Adipocyte (in vitro differentiated cells): ENCODE results near the gene FOSL1.

ENCODE experiments used
- DNase-seq: peaks from one replicate; pipeline ENCODE4 v3.0.0-alpha.2; 2015; ENCODE audit warnings: low read depth
- H3K27me3 ChIP-seq: replicated peaks from 2 replicates; pipeline ENCODE4 v1.7.0; 2013; ENCODE audit warnings: mild to moderate bottlenecking, low read length, moderate library complexity; ENCODE audit not compliant: control insufficient read depth, insufficient read depth
- H3K36me3 ChIP-seq: 2 replicates; pipeline ENCODE4 v1.7.0; 2013; ENCODE audit warnings: low read length, mild to moderate bottlenecking, moderate library complexity; ENCODE audit not compliant: control insufficient read depth, insufficient read depth, severe bottlenecking
- H3K4me1 ChIP-seq: 2 replicates; pipeline ENCODE4 v1.7.0; 2013; ENCODE audit warnings: mild to moderate bottlenecking, low read length, moderate library complexity; ENCODE audit not compliant: control insufficient read depth, insufficient read depth
- H3K4me3 ChIP-seq: 2 replicates; pipeline ENCODE4 v1.7.0; 2013; ENCODE audit warnings: mild to moderate bottlenecking, low read length, moderate library complexity
- H3K9ac ChIP-seq: 2 replicates; pipeline ENCODE4 v1.7.0; 2013; ENCODE audit warnings: mild to moderate bottlenecking, low read length, moderate library complexity
- H3K9me3 ChIP-seq: 2 replicates; pipeline ENCODE4 v1.7.0; 2013; ENCODE audit warnings: mild to moderate bottlenecking, low read length, moderate library complexity; ENCODE audit not compliant: control insufficient read depth

FOSL1 gene

DNA sequence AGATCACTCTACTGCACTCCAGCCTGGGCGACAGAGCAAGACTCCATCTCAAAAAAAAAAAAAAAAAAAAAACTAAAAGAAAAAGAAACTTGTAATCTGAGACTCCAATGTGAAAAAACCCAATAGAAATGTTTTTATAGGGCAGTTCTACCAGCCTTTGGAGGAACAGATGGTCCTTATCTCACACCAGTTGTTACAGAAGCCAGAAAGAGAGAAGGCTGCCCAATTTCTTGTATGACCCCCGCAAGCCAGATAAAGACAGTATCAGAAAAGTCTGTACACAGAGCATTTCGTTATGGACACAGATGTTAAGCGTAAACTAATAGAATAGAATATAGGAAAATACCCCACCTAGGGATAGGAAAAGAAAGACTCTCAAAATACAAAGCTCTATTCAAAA is 33.8 kb upstream of the FOSL1 start:
- Histone ChIP-seq H3K4me3 (no peak overlapping the region), H3K9ac (no peak overlapping the region), H3K36me3 (no peaks in the 10 kb centered on the region), H3K4me1 (peaks cover 12% of the 10 kb centered on the region), H3K9me3 (no peaks in the 10 kb centered on the region), H3K27me3 (no peaks in the 10 kb centered on the region)
- peak; percentile 19 for DNase-seq

DNA sequence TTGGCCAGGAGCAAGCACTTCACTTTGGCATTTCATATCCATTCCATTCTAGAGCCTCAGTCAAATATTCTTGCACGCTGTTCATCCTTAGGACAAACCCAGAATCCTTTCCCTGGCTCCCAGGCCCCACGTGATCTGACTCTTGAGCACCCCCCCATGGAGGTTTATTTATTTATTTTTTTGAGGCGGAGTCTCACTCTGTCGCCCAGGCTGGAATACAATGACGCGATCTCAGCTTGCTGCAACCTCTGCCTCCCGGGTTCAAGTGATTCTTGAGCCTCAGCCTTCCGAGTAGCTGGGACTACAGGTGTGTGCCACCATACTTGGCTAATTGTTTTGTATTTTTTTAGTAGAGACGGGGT is 32.4 kb upstream of the FOSL1 start:
- no peak overlapping the region for H3K9ac ChIP-seq
- no peak overlapping the region for H3K4me3 ChIP-seq
- H3K36me3 ChIP-seq = no peaks in the 10 kb centered on the region
- H3K27me3 ChIP-seq = no peaks in the 10 kb centered on the region
- peak; percentile 21 for DNase-seq
- H3K9me3 ChIP-seq = no peaks in the 10 kb centered on the region
- peaks cover 12% of the 10 kb centered on the region for H3K4me1 ChIP-seq

DNA sequence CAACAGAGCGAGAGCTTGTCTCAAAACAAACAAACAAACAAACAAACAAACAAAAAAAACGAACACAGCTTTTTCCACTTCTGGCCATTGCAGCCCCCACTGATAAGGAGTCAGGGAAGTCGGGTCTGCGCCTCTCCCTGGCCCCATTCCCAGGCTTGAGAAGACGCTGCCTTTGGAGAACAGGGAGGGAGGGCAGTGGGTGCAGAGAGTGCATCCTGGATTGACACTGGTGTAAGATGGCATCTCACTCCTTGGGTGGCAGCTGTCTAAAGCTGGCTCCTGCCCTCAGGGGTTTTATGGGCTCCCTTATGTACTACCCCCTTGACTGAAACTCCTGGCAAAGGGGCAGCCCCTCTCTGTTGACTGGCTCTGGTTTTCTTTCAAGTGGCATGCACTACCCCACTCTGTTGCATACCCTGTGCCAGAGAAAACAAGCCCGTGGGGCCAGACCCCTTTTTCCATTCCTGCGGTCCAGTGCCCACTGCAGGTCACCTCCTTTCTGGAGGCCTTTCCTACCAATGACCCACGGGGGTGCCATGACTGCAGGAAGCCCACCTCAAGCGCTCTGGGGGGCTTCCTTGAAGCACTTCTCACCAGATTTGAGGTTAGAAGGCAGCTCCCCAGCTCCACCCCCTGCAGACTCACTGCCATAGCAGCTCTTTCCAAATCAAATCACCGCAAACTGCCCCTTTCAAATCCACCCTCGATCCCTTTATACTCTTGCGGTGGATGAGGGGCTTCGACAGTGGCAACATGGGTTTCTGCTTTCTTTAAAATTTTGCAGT is 31.8 kb upstream of the FOSL1 start:
- Histone ChIP-seq H3K9ac (no peak overlapping the region), H3K4me1 (peaks cover 12% of the 10 kb centered on the region), H3K4me3 (no peak overlapping the region), H3K9me3 (no peaks in the 10 kb centered on the region), H3K27me3 (no peaks in the 10 kb centered on the region), H3K36me3 (no peaks in the 10 kb centered on the region)
- DNase-seq = no peak

DNA sequence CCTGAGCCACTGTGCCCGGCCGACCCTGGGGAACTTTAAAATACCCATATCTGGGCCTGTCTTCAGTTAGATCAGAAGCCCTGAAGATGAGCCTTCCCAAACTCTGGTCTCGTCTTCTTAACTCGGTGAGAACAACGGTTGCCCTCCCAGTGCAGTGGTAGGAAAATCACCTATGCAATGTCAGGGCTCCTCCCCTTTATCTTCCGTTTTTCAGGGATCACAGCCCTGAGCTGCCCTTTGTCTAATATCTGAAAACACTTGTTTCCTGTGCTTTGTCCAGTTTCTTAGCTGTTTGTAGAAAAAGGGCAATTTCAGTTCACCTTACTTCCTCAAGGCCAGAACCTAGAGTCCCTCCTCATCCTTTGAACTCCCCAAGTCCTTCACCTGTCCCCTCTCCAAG is 28.5 kb upstream of the FOSL1 start:
- Histone ChIP-seq H3K4me3 (no peak overlapping the region), H3K36me3 (peaks cover 7% of the 10 kb centered on the region), H3K9ac (no peak overlapping the region), H3K4me1 (peaks cover 12% of the 10 kb centered on the region), H3K9me3 (no peaks in the 10 kb centered on the region), H3K27me3 (no peaks in the 10 kb centered on the region)
- no peak for DNase-seq

DNA sequence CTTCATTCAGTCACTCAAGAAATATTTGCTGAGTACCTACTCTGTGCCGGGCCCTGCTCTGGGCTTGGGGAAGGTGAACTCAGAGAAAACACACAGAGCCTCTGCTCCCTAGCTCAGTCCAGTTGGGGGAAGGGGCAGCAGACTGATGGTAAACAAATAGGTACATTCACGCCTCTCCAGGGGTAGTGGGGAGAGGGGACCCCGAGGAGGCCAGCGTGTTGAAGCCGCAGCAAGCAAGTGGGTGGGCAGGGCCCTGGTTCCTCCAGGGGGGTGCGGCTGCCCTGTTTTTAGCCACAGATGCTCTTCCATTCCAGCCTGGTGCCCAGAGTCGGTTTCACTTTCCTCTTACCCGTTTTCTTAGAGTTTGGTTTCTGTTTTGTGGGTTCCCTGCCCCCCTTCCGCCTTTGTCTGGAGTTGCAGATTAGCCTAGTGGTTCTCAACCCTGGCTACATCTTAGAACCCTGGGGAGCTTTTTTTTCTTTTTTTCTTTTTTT is 27.8 kb upstream of the FOSL1 start:
- no peaks in the 10 kb centered on the region for H3K27me3 ChIP-seq
- H3K36me3 ChIP-seq = peaks cover 15% of the 10 kb centered on the region
- H3K9me3 ChIP-seq = no peaks in the 10 kb centered on the region
- no peak for DNase-seq
- H3K9ac ChIP-seq = no peak overlapping the region
- no peak overlapping the region for H3K4me3 ChIP-seq
- H3K4me1 ChIP-seq = peaks cover 12% of the 10 kb centered on the region

DNA sequence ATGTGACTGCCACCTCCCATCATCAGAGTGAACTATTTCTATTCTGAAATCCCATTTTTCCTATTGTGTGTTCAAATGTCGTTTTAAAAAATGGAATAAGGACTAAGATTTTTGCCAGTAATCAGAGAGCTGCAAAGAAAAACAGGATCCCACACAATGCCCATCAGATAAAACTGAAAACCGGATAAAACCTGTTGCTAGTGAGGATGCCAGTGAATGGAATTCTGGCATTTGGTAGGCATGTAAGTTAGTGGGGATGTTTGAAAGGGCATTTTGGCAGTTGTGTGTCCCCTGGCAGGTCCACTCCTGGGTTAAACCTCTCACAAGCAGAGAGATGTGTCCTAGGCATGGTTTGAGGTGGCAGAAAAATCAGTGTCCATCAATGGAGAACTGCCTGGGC is 25.2 kb upstream of the FOSL1 start:
- H3K4me1 ChIP-seq = peaks cover 6% of the 10 kb centered on the region
- H3K4me3 ChIP-seq = no peak overlapping the region
- H3K27me3 ChIP-seq = no peaks in the 10 kb centered on the region
- H3K9me3 ChIP-seq = no peaks in the 10 kb centered on the region
- DNase-seq = no peak
- peaks cover 26% of the 10 kb centered on the region for H3K36me3 ChIP-seq
- no peak overlapping the region for H3K9ac ChIP-seq

DNA sequence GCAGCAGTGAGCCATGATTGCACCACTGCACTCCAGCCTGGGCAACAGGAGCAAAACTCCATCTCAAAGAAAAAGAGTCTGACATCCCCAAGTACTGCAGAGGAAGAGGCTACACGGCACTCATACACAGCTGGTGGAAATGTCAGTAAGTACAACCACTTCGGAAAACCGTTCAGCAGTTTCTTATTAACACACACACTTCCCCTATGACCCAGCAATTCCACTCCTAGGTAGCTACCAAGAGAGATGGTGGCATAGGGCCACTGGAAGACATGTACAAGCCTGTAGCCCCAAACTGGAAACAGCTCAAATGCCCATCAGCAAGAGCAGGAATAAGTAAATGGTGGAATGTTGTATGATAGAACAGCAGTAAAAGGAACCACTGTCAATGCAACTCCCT is 22.4 kb upstream of the FOSL1 start:
- peaks cover 17% of the 10 kb centered on the region for H3K4me1 ChIP-seq

DNA sequence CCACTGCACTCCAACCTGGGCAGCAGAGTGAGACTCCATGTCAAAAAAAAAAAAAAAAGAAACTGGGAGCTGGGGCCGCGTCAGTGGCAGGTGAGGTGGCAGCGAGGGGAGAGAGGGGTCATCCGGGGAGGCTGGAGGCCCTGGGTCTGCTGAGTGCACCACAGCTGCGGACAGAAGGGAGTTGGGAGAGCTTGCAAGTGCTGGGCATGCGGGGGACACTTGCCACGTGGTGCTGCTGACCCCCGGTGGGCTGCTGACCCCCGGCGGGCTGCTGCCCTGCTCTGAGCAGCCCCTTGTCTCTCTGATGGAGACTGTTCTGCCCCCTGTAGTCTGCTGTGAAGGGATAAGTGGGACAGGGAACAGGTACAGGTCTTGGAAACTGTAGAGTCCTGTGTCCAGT is 21.7 kb upstream of the FOSL1 start:
- peaks cover 26% of the 10 kb centered on the region for H3K36me3 ChIP-seq
- peak overlapping the region; percentile 60 for H3K9ac ChIP-seq
- no peaks in the 10 kb centered on the region for H3K27me3 ChIP-seq
- H3K4me1 ChIP-seq = peaks cover 24% of the 10 kb centered on the region
- no peak for DNase-seq
- no peaks in the 10 kb centered on the region for H3K9me3 ChIP-seq
- H3K4me3 ChIP-seq = no peak overlapping the region

More for the DNA sequence above, 22.4 kb upstream of the FOSL1 start:
- no peak for DNase-seq
- H3K9me3 ChIP-seq = no peaks in the 10 kb centered on the region
- peaks cover 26% of the 10 kb centered on the region for H3K36me3 ChIP-seq
- no peak overlapping the region for H3K9ac ChIP-seq
- H3K27me3 ChIP-seq = no peaks in the 10 kb centered on the region
- H3K4me3 ChIP-seq = no peak overlapping the region

DNA sequence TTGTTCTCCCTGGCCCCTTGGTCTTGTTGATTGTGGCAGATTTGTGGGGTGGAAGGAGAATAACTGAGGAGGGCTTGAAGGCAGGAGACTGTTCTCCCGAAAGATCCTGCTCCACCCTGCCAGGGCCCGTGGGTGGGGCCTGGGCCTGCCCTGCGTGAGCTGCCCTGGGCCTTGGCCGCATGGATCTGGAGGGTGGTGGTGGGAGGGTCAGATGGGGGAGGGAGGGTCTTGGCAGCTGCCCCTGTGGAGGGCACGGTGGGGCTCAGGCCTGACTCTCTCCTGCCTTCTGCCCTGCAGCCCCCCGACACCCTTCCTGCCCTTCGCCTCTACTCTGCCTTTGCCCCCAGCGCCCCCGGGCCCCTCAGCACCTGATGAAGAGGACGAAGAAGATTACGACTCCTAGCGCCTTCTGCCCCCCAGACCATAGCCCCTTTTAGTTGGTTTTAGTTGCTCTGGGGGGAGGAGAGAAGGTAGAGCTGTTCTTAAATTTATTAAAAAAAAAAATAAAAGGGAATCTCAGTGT is 20.9 kb upstream of the FOSL1 start:
- H3K9ac ChIP-seq = peak overlapping the region; percentile 92
- H3K9me3 ChIP-seq = no peaks in the 10 kb centered on the region
- peaks cover 26% of the 10 kb centered on the region for H3K36me3 ChIP-seq
- H3K4me1 ChIP-seq = peaks cover 32% of the 10 kb centered on the region
- DNase-seq = no peak
- peak overlapping the region; percentile 92 for H3K4me3 ChIP-seq
- no peaks in the 10 kb centered on the region for H3K27me3 ChIP-seq

DNA sequence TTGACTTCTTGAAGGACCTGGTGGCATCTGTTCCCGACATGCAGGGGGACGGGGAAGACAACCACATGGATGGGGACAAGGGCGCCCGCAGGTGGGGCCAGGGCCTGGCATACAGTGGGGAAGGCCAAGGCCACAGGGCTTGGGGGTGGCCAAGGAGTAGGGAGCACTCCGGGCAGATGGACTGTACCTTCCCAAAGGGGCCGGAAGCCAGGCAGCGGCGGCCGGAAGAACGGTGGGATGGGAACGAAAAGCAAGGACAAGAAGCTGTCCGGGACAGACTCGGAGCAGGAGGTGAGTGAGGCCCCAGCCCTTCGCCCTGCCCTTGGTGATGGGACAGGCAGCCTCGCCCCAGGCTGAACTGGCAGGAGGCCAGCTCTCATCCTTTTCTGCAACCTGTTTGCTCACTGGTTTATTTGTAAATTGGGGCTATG is 20.2 kb upstream of the FOSL1 start:
- no peaks in the 10 kb centered on the region for H3K9me3 ChIP-seq
- peaks cover 39% of the 10 kb centered on the region for H3K4me1 ChIP-seq
- H3K9ac ChIP-seq = peak overlapping the region; percentile 92
- no peak for DNase-seq
- H3K36me3 ChIP-seq = peaks cover 26% of the 10 kb centered on the region
- H3K4me3 ChIP-seq = peak overlapping the region; percentile 92
- H3K27me3 ChIP-seq = no peaks in the 10 kb centered on the region

DNA sequence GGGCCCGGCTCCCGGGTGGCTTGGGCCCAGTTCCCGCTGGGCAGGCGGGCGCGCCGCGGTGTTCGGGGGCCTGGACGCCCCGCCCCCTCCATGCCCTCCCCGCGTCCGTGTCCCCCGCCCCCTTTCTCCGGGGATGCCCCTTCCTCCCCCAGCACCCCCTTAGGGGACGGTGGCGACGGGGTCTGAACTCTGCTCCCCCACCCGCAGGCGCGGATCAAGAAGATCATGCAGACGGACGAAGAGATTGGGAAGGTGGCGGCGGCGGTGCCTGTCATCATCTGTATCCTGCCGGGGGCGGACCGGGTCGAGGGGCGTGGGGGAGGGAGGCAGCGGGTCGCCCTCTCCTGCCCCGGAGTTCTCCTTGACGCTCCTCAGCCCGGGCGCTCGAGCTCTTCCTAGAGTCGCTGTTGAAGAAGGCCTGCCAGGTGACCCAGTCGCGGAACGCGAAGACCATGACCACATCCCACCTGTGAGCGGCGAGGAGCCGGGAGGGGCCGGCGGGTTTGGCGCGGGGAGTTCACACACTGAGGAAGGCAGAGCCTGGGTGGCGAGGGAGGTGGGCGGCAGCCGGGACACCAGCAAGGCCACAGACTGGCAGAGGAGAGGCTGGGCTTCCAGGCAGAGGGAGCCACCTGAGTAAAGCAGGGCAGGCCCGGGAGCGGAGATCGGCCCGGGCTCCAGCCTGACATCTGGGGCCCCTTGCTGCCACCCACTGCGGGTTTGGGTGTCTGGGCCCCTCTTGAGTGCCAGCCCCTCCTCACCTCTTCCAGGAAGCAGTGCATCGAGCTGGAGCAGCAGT is 19.6 kb upstream of the FOSL1 start:
- Histone ChIP-seq H3K9ac (peak overlapping the region; percentile 92), H3K9me3 (no peaks in the 10 kb centered on the region), H3K4me1 (peaks cover 45% of the 10 kb centered on the region), H3K4me3 (peak overlapping the region; percentile 92), H3K27me3 (no peaks in the 10 kb centered on the region), H3K36me3 (peaks cover 21% of the 10 kb centered on the region)
- peak; percentile 50 for DNase-seq
